ENCODE results near the gene PTPRN2. TPM values are rescaled to one million over a fixed set of nuclear protein-coding genes. Genes with fewer than 3 reads are reported as not detected.

PTPRN2 gene
- polyA plus RNA-seq, 1 of the 3 experiments (the other 2 are of a cell fraction): 4.0 TPM

DNA sequence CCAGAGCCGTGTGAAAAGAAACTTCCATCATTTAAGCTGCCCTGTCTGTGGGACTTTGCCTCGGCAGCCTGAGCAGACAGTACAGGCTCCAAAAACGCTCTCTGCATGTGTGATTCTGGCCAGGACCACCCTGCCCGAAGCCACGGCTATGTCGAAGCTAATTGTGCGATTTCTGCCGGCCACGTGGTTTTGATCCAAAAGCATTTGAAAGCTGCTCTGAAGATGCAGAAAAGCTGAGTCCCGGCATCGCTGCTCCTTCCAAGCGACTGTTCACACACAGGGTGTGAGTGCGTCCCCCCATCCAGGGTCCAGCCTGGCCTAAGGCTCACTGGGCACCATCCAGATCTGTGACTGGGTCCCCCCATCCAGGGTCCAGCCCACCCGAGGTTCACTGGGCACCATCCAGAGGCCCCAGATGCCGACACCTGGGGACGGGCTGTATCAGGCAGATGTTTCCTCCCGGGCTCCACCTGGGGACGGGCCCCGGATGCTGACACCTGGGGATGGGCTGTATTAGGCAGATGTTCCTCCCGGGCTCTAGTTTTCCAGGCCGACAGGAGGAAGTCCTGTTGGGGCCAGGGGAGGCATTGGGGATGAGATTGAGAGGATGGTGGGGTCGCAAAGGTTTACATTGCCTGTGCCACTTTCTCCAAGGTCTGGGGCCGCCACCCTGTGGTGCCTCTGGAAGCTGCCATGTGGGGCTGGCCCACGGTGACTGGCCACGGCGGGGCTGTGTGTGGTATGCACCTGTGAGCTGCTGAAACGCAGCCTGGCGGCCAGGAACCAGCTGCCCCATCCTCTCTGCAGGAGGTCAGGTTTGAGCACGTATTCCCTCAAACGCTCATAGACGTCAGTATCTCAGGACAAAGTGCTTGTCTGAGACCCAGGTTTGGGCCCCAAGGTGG is 723.5 kb downstream of the PTPRN2 start:
- no peaks in the 10 kb centered on the region for H3K9me3 ChIP-seq
- H3K4me2 ChIP-seq: no peak overlapping the region
- 54% methylated on average over 19 of the region's 31 CpGs for WGBS (ENCODE audit: low lambda C conversion rate)
- no peak overlapping the region for H3K9ac ChIP-seq
- no peaks in the 10 kb centered on the region for H3K36me3 ChIP-seq (replicated peaks in 1 of 2; ENCODE audit: control insufficient read depth in 1 of 2, insufficient read depth in 2 of 2, low read length in 1 of 2)
- no peak for DNase-seq
- H3K4me3 ChIP-seq (ENCODE audit: low read depth in 2 of 2, low read length in 1 of 2): no peak overlapping the region
- no peak overlapping the region for H3K27ac ChIP-seq (ENCODE audit: low read depth in 2 of 2, low read length in 1 of 2)
- ChIA-PET CTCF (interaction anchor here (0.8 to 1.1 kb wide), 2 partner anchors 15 to 491 kb away, joined by 4 read pairs; no protein-coding TSS in a partner anchor), POLR2A (no interaction called here)
- TF ChIP-seq JUND (IDR thresholded peaks at IDR 0.05) (no peak), RFX5 (IDR thresholded peaks at IDR 0.05; ENCODE audit: low read length) (no peak), SIN3A (IDR thresholded peaks at IDR 0.05; ENCODE audit: borderline replicate concordance, low read depth, low read length) (no peak), FOXM1 (IDR thresholded peaks at IDR 0.05; ENCODE audit: low read depth) (no peak), TEAD4 (IDR thresholded peaks at IDR 0.05; ENCODE audit: borderline replicate concordance, insufficient read depth) (no peak), TCF12 (IDR thresholded peaks at IDR 0.05) (no peak), EZH2phosphoT487 (IDR thresholded peaks at IDR 0.05; ENCODE audit: borderline replicate concordance, low read depth) (no peak), RXRA (IDR thresholded peaks at IDR 0.05; ENCODE audit: borderline replicate concordance, low read depth) (no peak), RAD21 (IDR thresholded peaks at IDR 0.05; ENCODE audit: low read length) (no peak), ELF1 (IDR thresholded peaks at IDR 0.05) (no peak), MXI1 (IDR thresholded peaks at IDR 0.05; ENCODE audit: low read depth, low read length) (no peak)
- TF ChIP-seq, protein P1, sequence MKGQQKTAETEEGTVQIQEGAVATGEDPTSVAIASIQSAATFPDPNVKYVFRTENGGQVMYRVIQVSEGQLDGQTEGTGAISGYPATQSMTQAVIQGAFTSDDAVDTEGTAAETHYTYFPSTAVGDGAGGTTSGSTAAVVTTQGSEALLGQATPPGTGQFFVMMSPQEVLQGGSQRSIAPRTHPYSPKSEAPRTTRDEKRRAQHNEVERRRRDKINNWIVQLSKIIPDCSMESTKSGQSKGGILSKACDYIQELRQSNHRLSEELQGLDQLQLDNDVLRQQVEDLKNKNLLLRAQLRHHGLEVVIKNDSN (IDR thresholded peaks at IDR 0.05; ENCODE audit: borderline replicate concordance, low read depth): no peak
- TF ChIP-seq, protein P2, sequence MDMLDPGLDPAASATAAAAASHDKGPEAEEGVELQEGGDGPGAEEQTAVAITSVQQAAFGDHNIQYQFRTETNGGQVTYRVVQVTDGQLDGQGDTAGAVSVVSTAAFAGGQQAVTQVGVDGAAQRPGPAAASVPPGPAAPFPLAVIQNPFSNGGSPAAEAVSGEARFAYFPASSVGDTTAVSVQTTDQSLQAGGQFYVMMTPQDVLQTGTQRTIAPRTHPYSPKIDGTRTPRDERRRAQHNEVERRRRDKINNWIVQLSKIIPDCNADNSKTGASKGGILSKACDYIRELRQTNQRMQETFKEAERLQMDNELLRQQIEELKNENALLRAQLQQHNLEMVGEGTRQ (IDR thresholded peaks at IDR 0.05; ENCODE audit: borderline replicate concordance, low read depth, low read length): no peak
- TF ChIP-seq, protein P3, sequence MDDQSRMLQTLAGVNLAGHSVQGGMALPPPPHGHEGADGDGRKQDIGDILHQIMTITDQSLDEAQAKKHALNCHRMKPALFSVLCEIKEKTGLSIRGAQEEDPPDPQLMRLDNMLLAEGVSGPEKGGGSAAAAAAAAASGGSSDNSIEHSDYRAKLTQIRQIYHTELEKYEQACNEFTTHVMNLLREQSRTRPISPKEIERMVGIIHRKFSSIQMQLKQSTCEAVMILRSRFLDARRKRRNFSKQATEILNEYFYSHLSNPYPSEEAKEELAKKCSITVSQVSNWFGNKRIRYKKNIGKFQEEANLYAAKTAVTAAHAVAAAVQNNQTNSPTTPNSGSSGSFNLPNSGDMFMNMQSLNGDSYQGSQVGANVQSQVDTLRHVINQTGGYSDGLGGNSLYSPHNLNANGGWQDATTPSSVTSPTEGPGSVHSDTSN (IDR thresholded peaks at IDR 0.05): no peak
- TF ChIP-seq, protein P4, sequence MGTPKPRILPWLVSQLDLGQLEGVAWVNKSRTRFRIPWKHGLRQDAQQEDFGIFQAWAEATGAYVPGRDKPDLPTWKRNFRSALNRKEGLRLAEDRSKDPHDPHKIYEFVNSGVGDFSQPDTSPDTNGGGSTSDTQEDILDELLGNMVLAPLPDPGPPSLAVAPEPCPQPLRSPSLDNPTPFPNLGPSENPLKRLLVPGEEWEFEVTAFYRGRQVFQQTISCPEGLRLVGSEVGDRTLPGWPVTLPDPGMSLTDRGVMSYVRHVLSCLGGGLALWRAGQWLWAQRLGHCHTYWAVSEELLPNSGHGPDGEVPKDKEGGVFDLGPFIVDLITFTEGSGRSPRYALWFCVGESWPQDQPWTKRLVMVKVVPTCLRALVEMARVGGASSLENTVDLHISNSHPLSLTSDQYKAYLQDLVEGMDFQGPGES (IDR thresholded peaks at IDR 0.05; ENCODE audit: low read depth, low read length): no peak
- no peaks in the 10 kb centered on the region for H4K20me1 ChIP-seq (ENCODE audit: insufficient read depth)
- H2AFZ ChIP-seq (ENCODE audit: low read depth): no peak overlapping the region
- H3K27me3 ChIP-seq (ENCODE audit: insufficient read depth): no peaks in the 10 kb centered on the region
- no peaks in the 10 kb centered on the region; a peak in 1 of 4 replicates for H3K4me1 ChIP-seq (ENCODE audit: control insufficient read depth in 1 of 2, insufficient read depth in 2 of 2, low read depth in 1 of 2, low read length in 1 of 2)
- no peaks in the 10 kb centered on the region for H3F3A ChIP-seq (replicated peaks; ENCODE audit: insufficient read depth)
- H3K9me2 ChIP-seq: no peaks in the 10 kb centered on the region
- H3K79me2 ChIP-seq (ENCODE audit: insufficient read depth): no peaks in the 10 kb centered on the region
